Lower lobe of right lung (tissue), 2 donors: Measurements from ENCODE around the gene PLEKHM3. TPM values are rescaled to one million over a fixed set of nuclear protein-coding genes. Genes with fewer than 3 reads are reported as not detected.

Experiments
- ATAC-seq, 2 donors: fragments of 200-7000 bp; cut with Tn5 transposase; one replicate each; pipeline ENCODE4 v1.9.1; 2020 to 2022; ENCODE audit warnings: mild to moderate bottlenecking in 2 of 2, moderate library complexity in 2 of 2
- DNase-seq: peaks from one replicate; pipeline ENCODE4 v3.0.0-alpha.2; 2020
- H3K27ac ChIP-seq: fragments of 200-600 bp; one replicate; pipeline ENCODE4 v1.8.0; 2022
- H3K27me3 ChIP-seq: fragments of 200-600 bp; one replicate; pipeline ENCODE4 v1.8.0; 2022; ENCODE audit warnings: low read depth
- H3K36me3 ChIP-seq: fragments of 200-600 bp; one replicate; pipeline ENCODE4 v1.8.0; 2022; ENCODE audit warnings: mild to moderate bottlenecking
- H3K4me1 ChIP-seq: fragments of 200-600 bp; one replicate; pipeline ENCODE4 v1.8.0; 2022
- H3K4me3 ChIP-seq: fragments of 200-600 bp; one replicate; pipeline ENCODE4 v1.8.0; 2022; ENCODE audit warnings: mild to moderate bottlenecking
- H3K9me3 ChIP-seq: fragments of 200-600 bp; one replicate; pipeline ENCODE4 v1.8.0; 2022
- intact Hi-C: fragments of 100-400 bp; cut with DNase I; formaldehyde crosslinking; loops from one replicate; pipeline ENCODE4 v1.11.0; 2022
- total RNA-seq: library from RNA; stranded (reverse); fragmentation: NEBNext Ultra II Directional; extraction: Animal tissue kit (Norgen Biotek cat#: 25700); gene quantifications from one replicate; pipeline ENCODE4 v1.2.1, GENCODE V29; 2021
- TF ChIP-seq, protein P1 (sequence below): fragments of 200-600 bp; IDR thresholded peaks from one replicate; pipeline ENCODE4 v1.8.0; 2022; ENCODE audit warnings: antibody characterized with exemption, mild to moderate bottlenecking
- donor health status: DM: no; HTN: yes; CAD: no; lungs with severe emphysema.

Gene PLEKHM3
- total RNA-seq, 1 donor from 2014 or later = 25.8 TPM

DNA sequence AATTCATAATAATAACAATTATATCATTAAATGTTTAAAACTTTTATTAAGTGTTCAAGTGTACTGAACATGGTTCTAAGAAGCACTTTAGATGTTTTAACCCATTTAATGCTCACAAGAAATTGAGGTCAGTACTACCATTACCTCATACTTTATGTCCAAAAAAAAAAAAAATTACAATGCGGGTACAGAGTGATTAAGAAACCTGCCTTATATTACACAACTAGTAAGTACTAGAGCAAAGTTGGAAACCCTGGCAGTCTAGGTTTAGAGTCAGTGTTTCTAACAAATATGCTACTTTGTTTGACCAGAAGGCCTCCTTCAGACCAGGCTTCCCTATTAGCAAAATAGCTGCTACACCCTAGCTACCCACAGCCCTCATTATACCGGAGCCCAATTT is 28.5 kb downstream of the PLEKHM3 start:
- Histone ChIP-seq H3K36me3 (peaks cover 34% of the 10 kb centered on the region), H3K27ac (no peak overlapping the region), H3K27me3 (no peaks in the 10 kb centered on the region), H3K9me3 (no peaks in the 10 kb centered on the region), H3K4me3 (no peak overlapping the region), H3K4me1 (peaks cover 22% of the 10 kb centered on the region)
- intact Hi-C loops = no loop called here
- TF ChIP-seq, protein P1, sequence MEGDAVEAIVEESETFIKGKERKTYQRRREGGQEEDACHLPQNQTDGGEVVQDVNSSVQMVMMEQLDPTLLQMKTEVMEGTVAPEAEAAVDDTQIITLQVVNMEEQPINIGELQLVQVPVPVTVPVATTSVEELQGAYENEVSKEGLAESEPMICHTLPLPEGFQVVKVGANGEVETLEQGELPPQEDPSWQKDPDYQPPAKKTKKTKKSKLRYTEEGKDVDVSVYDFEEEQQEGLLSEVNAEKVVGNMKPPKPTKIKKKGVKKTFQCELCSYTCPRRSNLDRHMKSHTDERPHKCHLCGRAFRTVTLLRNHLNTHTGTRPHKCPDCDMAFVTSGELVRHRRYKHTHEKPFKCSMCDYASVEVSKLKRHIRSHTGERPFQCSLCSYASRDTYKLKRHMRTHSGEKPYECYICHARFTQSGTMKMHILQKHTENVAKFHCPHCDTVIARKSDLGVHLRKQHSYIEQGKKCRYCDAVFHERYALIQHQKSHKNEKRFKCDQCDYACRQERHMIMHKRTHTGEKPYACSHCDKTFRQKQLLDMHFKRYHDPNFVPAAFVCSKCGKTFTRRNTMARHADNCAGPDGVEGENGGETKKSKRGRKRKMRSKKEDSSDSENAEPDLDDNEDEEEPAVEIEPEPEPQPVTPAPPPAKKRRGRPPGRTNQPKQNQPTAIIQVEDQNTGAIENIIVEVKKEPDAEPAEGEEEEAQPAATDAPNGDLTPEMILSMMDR = no peak
- ATAC-seq (peak; percentile 45 to 74), DNase-seq (no peak)

DNA sequence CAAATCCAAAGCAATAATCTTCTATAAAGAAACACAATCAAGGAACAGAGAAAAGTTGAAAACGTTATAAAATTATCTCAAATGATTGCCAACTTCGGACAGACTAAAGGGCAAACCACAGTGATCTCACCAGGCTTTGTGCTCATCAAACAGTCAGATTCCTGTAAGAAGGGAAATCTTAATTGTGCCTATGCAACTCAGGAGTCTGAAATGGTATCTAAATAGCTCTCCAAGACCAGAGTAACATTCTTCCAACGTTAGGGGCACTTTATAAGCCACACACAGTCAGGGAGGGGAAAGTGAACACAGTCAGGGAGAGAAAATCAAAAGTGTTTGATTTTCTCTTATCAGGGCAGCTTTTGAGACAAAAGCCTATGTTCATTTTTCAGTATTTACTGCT is 29.4 kb downstream of the PLEKHM3 start:
- Histone ChIP-seq H3K27ac (no peak overlapping the region), H3K27me3 (no peaks in the 10 kb centered on the region), H3K9me3 (no peaks in the 10 kb centered on the region), H3K36me3 (peaks cover 29% of the 10 kb centered on the region), H3K4me3 (no peak overlapping the region), H3K4me1 (peaks cover 15% of the 10 kb centered on the region)
- TF ChIP-seq, protein P1 = no peak
- intact Hi-C loops = no loop called here
- DNase-seq (no peak), ATAC-seq (peak in 1 of 2 donors; percentile 58)

DNA sequence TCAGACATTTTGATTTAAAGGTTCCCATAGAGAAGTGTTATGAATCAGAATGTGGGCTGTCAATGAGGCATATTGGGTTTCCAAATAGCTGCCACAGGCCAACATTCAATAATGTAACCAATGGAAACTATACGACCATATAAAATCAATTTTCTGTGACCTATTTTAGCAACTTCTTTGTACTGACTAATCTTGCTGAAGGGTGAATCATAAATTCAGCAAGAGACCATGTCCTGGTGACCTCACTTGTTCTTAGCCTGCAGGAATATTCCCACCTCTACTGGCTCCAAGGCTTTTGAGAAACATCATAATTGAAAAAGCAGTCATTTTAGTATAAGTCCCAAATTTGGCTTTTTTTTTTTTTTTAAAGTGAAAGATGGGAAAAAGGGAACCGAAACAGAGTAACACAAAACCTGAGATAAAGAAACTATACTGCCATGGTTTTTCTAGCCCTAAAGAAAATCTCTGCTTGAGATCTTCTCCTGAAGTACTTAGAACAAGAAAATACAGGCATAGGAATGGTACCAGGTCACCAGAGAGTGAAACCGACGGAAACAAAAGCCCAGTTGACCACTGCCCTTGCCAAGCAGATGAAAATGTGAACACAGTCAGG is 32.1 kb downstream of the PLEKHM3 start:
- intact Hi-C loops = no loop called here
- DNase-seq = no peak
- peaks cover 15% of the 10 kb centered on the region for H3K4me1 ChIP-seq
- no peaks in the 10 kb centered on the region for H3K9me3 ChIP-seq
- no peak overlapping the region for H3K27ac ChIP-seq
- no peaks in the 10 kb centered on the region for H3K27me3 ChIP-seq
- TF ChIP-seq, protein P1 = no peak
- peaks cover 14% of the 10 kb centered on the region for H3K36me3 ChIP-seq
- H3K4me3 ChIP-seq = no peak overlapping the region
- ATAC-seq = no peak

DNA sequence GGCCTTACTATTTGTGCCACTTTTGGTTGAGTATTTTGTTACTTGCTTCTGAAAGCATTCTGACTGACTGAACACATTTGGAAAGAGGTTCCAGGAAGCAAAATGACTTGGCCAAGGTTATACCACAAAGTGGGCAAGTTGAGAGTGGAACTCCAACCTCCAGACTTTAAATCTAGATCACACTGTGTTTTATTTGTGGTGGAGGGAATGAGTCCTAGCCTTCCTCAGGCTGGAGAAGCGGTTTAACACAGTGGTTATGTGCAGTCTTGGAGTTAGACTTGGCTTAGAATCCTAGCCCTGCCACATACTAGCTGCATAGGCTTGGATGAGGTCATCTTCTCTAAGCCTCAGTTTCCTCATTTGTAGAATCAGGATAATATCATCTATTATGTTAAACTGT is 33.4 kb downstream of the PLEKHM3 start:
- no peak overlapping the region for H3K27ac ChIP-seq
- DNase-seq (no peak), ATAC-seq (no peak)
- TF ChIP-seq, protein P1 = no peak
- H3K36me3 ChIP-seq = peaks cover 9% of the 10 kb centered on the region
- no peaks in the 10 kb centered on the region for H3K27me3 ChIP-seq
- H3K9me3 ChIP-seq = no peaks in the 10 kb centered on the region
- H3K4me3 ChIP-seq = no peak overlapping the region
- peaks cover 5% of the 10 kb centered on the region for H3K4me1 ChIP-seq
- intact Hi-C loops = no loop called here

DNA sequence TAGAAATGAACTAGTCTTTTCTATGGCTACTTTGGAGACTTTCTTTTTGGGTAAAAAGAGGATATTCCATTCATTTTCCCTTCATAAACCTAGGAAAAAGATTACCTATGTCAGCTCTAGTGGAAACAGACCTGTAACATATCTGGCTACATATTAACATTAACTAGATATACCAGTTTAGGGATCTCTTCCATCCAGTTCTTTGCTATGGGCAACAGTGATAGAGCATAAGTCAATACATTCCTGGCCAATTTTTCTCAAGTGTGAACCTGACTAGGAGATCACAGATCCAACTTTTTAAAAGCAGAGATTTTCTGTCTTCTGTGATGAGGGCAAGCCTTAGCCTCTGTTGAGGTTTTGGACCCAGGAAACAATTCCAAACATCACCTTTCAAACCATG is 34.5 kb downstream of the PLEKHM3 start:
- intact Hi-C loops = no loop called here
- DNase-seq = no peak
- Histone ChIP-seq H3K4me1 (no peaks in the 10 kb centered on the region), H3K27me3 (no peaks in the 10 kb centered on the region), H3K4me3 (no peak overlapping the region), H3K27ac (no peak overlapping the region), H3K36me3 (peaks cover 9% of the 10 kb centered on the region), H3K9me3 (no peaks in the 10 kb centered on the region)
- no peak for ATAC-seq
- TF ChIP-seq, protein P1 = no peak
